OCI-LY1 (cell line): Measurements from ENCODE around the gene CT45A7.
"Not testable (repeated sequence)": the region's sequence is repeated elsewhere in the genome, so short reads cannot be mapped to it uniquely, and the experiment has no call there.

Experiments used
- EZH2 ChIP-seq: fragments of 200-600 bp; sonication (generic), shearing (Covaris generic); IDR thresholded peaks from 2 replicates; pipeline ENCODE4 v1.8.0; 2017; ENCODE audit warnings: borderline replicate concordance, mixed run types, mild to moderate bottlenecking, antibody characterized with exemption, low read length, moderate library complexity, mixed read lengths
- TF ChIP-seq, protein P1 (sequence below): fragments of 200-600 bp; sonication (generic), shearing (Covaris generic); IDR thresholded peaks from 2 replicates; pipeline ENCODE4 v1.5.1; 2017; ENCODE audit warnings: mild to moderate bottlenecking, antibody characterized with exemption, low read length, moderate library complexity, mixed read lengths

GRCh38 chrX:135837180-135837579 is at the start of gene CT45A7:
- TF ChIP-seq, protein P1, sequence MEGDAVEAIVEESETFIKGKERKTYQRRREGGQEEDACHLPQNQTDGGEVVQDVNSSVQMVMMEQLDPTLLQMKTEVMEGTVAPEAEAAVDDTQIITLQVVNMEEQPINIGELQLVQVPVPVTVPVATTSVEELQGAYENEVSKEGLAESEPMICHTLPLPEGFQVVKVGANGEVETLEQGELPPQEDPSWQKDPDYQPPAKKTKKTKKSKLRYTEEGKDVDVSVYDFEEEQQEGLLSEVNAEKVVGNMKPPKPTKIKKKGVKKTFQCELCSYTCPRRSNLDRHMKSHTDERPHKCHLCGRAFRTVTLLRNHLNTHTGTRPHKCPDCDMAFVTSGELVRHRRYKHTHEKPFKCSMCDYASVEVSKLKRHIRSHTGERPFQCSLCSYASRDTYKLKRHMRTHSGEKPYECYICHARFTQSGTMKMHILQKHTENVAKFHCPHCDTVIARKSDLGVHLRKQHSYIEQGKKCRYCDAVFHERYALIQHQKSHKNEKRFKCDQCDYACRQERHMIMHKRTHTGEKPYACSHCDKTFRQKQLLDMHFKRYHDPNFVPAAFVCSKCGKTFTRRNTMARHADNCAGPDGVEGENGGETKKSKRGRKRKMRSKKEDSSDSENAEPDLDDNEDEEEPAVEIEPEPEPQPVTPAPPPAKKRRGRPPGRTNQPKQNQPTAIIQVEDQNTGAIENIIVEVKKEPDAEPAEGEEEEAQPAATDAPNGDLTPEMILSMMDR: not testable (repeated sequence)
- TF ChIP-seq EZH2: not testable (repeated sequence)
